K562 (cell line): ENCODE results near the gene MTHFD2. TPM values are rescaled to one million over a fixed set of nuclear protein-coding genes. Genes with fewer than 3 reads are reported as not detected.
A peak's percentile ranks its signal among the peaks of the same experiment; 100 is the strongest.

Experiments
- DPF2 ChIP-seq: fragments of 450-650 bp; IDR thresholded peaks from 2 replicates; pipeline ENCODE4 v1.6.1; 2016
- FOXM1 ChIP-seq, 2 experiments: fragments of 450-650 bp in 1 of 2; sonication (generic) in 1 of 2; formaldehyde crosslinking in 1 of 2; IDR thresholded peaks; 2 replicates each; pipeline versions ENCODE4 v1.6.1 to v1.9.0; 2017 to 2022; ENCODE audit warnings: low read depth in 2 of 2, mild to moderate bottlenecking in 2 of 2, missing genetic modification reagents in 1 of 2, moderate library complexity in 1 of 2
- GABPA ChIP-seq: fragments of 200-800 bp; sonication (Bioruptor generic); conservative IDR thresholded peaks from 2 replicates; pipeline ENCODE4 v1.6.1; 2016; ENCODE audit warnings: low read depth, missing genetic modification characterization, missing compliant biosample characterization
- KLF1 ChIP-seq: fragments of 450-650 bp; IDR thresholded peaks from 2 replicates; pipeline ENCODE4 v1.6.1; 2016; ENCODE audit warnings: missing genetic modification characterization, missing compliant biosample characterization
- MTA2 ChIP-seq: fragments of 450-650 bp; IDR thresholded peaks from 2 replicates; pipeline ENCODE4 v1.6.1; 2016; ENCODE audit warnings: low read depth
- PURB ChIP-seq: sonication (generic); formaldehyde crosslinking; IDR thresholded peaks from 2 replicates; pipeline ENCODE4 v1.9.0; 2021; ENCODE audit warnings: low read depth, mild to moderate bottlenecking, missing genetic modification reagents
- ZKSCAN3 ChIP-seq: fragments of 250-450 bp; sonication (Bioruptor Pico); IDR thresholded peaks from 2 replicates; pipeline ENCODE4 v1.4.0; 2020
- ZNF311 ChIP-seq: fragments of 250-450 bp; sonication (Bioruptor Pico); IDR thresholded peaks from 2 replicates; pipeline ENCODE4 v1.4.0; 2020; ENCODE audit warnings: mild to moderate bottlenecking, moderate library complexity
- polyA plus RNA-seq, 8 experiments: library from polyadenylated mRNA; depleted of rRNA in 4 of 8; stranded (reverse) in 5 of 8; unstranded in 3 of 8; fragments of >200 nt; fragmentation: Nextera tagmentation in 2 of 8; fragmentation: Illumina TruSeq in 1 of 8; extraction: Ambion mirVana in 2 of 8; extraction: Trizol in 1 of 8; gene quantifications; 2 replicates each; pipeline versions ENCODE4 v1.2.1 to v1.2.3, GENCODE V29; 2011 to 2014; ENCODE audit warnings: inconsistent platforms in 1 of 8, missing spikeins in 1 of 8
- total RNA-seq, 7 experiments: library from RNA; depleted of rRNA in 6 of 7; stranded (reverse); fragments of >200 nt in 6 of 7; fragmentation: Illumina TruSeq in 2 of 7; extraction: Trizol in 2 of 7; gene quantifications; 2 replicates each; pipeline versions ENCODE4 v1.2.1 to v1.2.3, GENCODE V29; 2011 to 2021; ENCODE audit warnings: low replicate concordance in 1 of 7
- TF ChIP-seq, protein P1 (sequence below): sonication (generic); formaldehyde crosslinking; IDR thresholded peaks from 2 replicates; pipeline ENCODE4 v1.8.1; 2023; ENCODE audit warnings: mild to moderate bottlenecking, missing genetic modification reagents
- TF ChIP-seq, protein P2 (sequence below): fragments of 150-350 bp; IDR thresholded peaks from 2 replicates; pipeline ENCODE4 v1.6.1; 2014; ENCODE audit warnings: low read depth, mild to moderate bottlenecking, low read length, borderline replicate concordance
- TF ChIP-seq, protein P3 (sequence below): sonication (generic); formaldehyde crosslinking; IDR thresholded peaks from 2 replicates; pipeline ENCODE4 v1.9.0; 2022; ENCODE audit warnings: mild to moderate bottlenecking, missing genetic modification reagents
- TF ChIP-seq, protein P4 (sequence below), 2 experiments: fragments of 450-650 bp; formaldehyde crosslinking in 1 of 2; IDR thresholded peaks; 2 replicates each; pipeline versions ENCODE4 v1.4.0 to v1.6.1; 2014 to 2020; ENCODE audit warnings: mild to moderate bottlenecking in 2 of 2, borderline replicate concordance in 1 of 2, low read depth in 1 of 2
- TF ChIP-seq, protein P5 (sequence below): fragments of 250-450 bp; sonication (Bioruptor Pico); IDR thresholded peaks from 2 replicates; pipeline ENCODE4 v1.8.0; 2021; ENCODE audit warnings: moderate library complexity, mild to moderate bottlenecking, inconsistent platforms

The MTHFD2 gene
- total and polyA plus RNA-seq, 9 of the 15 experiments (the other 6 are each of a cell fraction or from before 2014, with no cell fraction given) = 113 to 520 (median 234) TPM

DNA sequence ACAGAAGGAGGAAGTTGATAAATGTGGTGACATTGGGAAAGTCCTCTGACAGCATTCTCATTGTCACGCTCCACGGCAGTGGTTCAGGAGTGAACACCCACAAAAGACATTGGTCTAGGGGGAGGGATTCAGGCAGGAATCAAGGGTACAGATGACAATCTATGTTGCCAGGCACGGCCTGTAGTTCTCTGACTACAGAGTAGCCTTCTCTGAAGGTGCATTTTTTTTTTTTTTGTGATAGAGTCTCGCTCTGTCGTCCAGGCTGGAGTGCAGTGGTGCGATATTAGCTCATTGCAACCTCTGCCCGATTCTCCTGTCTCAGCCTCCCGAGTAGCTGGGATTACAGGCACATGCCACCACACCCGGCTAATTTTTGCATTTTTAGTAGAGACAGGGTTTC lies 12.4 kb upstream of the MTHFD2 start (continued):
- TF ChIP-seq, protein P1, sequence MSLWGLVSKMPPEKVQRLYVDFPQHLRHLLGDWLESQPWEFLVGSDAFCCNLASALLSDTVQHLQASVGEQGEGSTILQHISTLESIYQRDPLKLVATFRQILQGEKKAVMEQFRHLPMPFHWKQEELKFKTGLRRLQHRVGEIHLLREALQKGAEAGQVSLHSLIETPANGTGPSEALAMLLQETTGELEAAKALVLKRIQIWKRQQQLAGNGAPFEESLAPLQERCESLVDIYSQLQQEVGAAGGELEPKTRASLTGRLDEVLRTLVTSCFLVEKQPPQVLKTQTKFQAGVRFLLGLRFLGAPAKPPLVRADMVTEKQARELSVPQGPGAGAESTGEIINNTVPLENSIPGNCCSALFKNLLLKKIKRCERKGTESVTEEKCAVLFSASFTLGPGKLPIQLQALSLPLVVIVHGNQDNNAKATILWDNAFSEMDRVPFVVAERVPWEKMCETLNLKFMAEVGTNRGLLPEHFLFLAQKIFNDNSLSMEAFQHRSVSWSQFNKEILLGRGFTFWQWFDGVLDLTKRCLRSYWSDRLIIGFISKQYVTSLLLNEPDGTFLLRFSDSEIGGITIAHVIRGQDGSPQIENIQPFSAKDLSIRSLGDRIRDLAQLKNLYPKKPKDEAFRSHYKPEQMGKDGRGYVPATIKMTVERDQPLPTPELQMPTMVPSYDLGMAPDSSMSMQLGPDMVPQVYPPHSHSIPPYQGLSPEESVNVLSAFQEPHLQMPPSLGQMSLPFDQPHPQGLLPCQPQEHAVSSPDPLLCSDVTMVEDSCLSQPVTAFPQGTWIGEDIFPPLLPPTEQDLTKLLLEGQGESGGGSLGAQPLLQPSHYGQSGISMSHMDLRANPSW = no peak
- TF ChIP-seq, protein P2, sequence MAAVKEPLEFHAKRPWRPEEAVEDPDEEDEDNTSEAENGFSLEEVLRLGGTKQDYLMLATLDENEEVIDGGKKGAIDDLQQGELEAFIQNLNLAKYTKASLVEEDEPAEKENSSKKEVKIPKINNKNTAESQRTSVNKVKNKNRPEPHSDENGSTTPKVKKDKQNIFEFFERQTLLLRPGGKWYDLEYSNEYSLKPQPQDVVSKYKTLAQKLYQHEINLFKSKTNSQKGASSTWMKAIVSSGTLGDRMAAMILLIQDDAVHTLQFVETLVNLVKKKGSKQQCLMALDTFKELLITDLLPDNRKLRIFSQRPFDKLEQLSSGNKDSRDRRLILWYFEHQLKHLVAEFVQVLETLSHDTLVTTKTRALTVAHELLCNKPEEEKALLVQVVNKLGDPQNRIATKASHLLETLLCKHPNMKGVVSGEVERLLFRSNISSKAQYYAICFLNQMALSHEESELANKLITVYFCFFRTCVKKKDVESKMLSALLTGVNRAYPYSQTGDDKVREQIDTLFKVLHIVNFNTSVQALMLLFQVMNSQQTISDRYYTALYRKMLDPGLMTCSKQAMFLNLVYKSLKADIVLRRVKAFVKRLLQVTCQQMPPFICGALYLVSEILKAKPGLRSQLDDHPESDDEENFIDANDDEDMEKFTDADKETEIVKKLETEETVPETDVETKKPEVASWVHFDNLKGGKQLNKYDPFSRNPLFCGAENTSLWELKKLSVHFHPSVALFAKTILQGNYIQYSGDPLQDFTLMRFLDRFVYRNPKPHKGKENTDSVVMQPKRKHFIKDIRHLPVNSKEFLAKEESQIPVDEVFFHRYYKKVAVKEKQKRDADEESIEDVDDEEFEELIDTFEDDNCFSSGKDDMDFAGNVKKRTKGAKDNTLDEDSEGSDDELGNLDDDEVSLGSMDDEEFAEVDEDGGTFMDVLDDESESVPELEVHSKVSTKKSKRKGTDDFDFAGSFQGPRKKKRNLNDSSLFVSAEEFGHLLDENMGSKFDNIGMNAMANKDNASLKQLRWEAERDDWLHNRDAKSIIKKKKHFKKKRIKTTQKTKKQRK = no peak
- TF ChIP-seq ZKSCAN3 (no peak), FOXM1 (IDR thresholded peaks at IDR 0.05; ENCODE audit: low read depth) (no peak), FOXM1 (CRISPR knock-in tag; IDR thresholded peaks at IDR 0.05; ENCODE audit: low read depth) (no peak), PURB (no peak), GABPA (tag) (peak; percentile 75; the same call in 1 of the 2 replicates), ZNF311 (CRISPR knock-in tag) (no peak), MTA2 (peak; percentile 34; the same call in 1 of the 2 replicates), DPF2 (peak; percentile 91), KLF1 (tag) (no peak)
- TF ChIP-seq, protein P3, sequence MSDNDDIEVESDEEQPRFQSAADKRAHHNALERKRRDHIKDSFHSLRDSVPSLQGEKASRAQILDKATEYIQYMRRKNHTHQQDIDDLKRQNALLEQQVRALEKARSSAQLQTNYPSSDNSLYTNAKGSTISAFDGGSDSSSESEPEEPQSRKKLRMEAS (CRISPR knock-in tag) = no peak
- TF ChIP-seq, protein P4, sequence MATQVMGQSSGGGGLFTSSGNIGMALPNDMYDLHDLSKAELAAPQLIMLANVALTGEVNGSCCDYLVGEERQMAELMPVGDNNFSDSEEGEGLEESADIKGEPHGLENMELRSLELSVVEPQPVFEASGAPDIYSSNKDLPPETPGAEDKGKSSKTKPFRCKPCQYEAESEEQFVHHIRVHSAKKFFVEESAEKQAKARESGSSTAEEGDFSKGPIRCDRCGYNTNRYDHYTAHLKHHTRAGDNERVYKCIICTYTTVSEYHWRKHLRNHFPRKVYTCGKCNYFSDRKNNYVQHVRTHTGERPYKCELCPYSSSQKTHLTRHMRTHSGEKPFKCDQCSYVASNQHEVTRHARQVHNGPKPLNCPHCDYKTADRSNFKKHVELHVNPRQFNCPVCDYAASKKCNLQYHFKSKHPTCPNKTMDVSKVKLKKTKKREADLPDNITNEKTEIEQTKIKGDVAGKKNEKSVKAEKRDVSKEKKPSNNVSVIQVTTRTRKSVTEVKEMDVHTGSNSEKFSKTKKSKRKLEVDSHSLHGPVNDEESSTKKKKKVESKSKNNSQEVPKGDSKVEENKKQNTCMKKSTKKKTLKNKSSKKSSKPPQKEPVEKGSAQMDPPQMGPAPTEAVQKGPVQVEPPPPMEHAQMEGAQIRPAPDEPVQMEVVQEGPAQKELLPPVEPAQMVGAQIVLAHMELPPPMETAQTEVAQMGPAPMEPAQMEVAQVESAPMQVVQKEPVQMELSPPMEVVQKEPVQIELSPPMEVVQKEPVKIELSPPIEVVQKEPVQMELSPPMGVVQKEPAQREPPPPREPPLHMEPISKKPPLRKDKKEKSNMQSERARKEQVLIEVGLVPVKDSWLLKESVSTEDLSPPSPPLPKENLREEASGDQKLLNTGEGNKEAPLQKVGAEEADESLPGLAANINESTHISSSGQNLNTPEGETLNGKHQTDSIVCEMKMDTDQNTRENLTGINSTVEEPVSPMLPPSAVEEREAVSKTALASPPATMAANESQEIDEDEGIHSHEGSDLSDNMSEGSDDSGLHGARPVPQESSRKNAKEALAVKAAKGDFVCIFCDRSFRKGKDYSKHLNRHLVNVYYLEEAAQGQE (IDR thresholded peaks at IDR 0.05; ENCODE audit: borderline replicate concordance) = no peak
- TF ChIP-seq, protein P4 (CRISPR knock-in tag; IDR thresholded peaks at IDR 0.05; ENCODE audit: low read depth) = no peak
- TF ChIP-seq, protein P5, sequence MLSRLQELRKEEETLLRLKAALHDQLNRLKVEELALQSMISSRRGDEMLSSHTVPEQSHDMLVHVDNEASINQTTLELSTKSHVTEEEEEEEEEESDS (CRISPR knock-in tag) = no peak
